ENCODE results near the gene OTUD7B.

DNA sequence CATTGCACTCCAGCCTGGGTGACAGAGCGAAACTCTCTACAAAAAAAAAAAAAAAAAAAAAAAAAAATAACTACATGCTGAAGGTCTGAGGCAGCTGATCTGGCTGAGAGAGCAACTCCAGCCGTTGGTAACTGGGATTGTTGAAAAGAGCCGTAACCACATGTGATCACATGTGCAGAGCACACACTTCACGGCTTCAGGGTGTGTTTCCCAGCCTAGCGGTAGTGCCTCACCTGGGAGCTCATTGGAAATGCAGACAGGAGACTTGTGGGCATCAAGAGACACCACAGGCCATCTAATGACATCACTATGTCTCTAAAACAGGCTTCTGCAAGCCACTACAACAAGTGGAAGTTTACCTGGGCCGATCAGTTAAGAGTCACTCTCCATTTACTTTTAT lies 11.8 kb upstream of the OTUD7B start:
- TF ChIP-seq CTCF (conservative IDR thresholded peaks at IDR 0.05; ENCODE audit: low read length) (no peak), EZH2phosphoT487 (IDR thresholded peaks at IDR 0.05; ENCODE audit: borderline replicate concordance) (no peak)

Data from Loucy (cell line).